OCI-LY3 (cell line): ENCODE data around the gene RPL29.
"Not testable (repeated sequence)": the region's sequence is repeated elsewhere in the genome, so short reads cannot be mapped to it uniquely, and the experiment has no call there.

ENCODE experiments used
- CTCF ChIP-seq: fragments of 200-600, 300-600 bp; sonication (generic); IDR thresholded peaks from 2 replicates; pipeline ENCODE4 v1.5.1; 2014; ENCODE audit warnings: antibody characterized with exemption, low read length, low read depth
- EZH2phosphoT487 ChIP-seq: fragments of 200-600 bp; shearing (Covaris generic); IDR thresholded peaks from 2 replicates; pipeline ENCODE4 v1.6.1; 2018; ENCODE audit warnings: antibody characterized with exemption, mixed run types, low read depth

- not testable (repeated sequence) for TF ChIP-seq CTCF, EZH2phosphoT487
Measured at GRCh38 chr3:51993657-51994056, 2.0 kb downstream of the RPL29 start.
